Activated naive CD8-positive, alpha-beta T cell treated with anti-CD3 and anti-CD28 coated beads, Interleukin-2, amount 50 U/mL, for 24 hours (primary cell): ENCODE data around the gene GPATCH8.
"Not testable (repeated sequence)": the region's sequence is repeated elsewhere in the genome, so short reads cannot be mapped to it uniquely, and the experiment has no call there.

Experiments used
- ATAC-seq: fragments of 150-1000 bp; cut with Tn5 transposase; one replicate; pipeline ENCODE4 v1.10.0; 2021
- DNase-seq: peaks from one replicate; pipeline ENCODE4 v3.0.0; 2021
- H3K27ac Mint-ChIP-seq: one replicate; pipeline ENCODE4 v1.8.0; 2021; ENCODE audit warnings: mild to moderate bottlenecking, mixed read lengths
- H3K27me3 Mint-ChIP-seq: one replicate; pipeline ENCODE4 v1.8.0; 2021; ENCODE audit warnings: mixed read lengths
- H3K36me3 Mint-ChIP-seq: one replicate; pipeline ENCODE4 v1.8.0; 2021; ENCODE audit warnings: low read depth, mixed read lengths
- H3K4me1 Mint-ChIP-seq: one replicate; pipeline ENCODE4 v1.8.0; 2021; ENCODE audit warnings: mixed read lengths
- H3K4me3 Mint-ChIP-seq: one replicate; pipeline ENCODE4 v1.8.0; 2021; ENCODE audit warnings: mild to moderate bottlenecking, moderate library complexity, mixed read lengths
- H3K9me3 Mint-ChIP-seq: one replicate; pipeline ENCODE4 v1.8.0; 2021; ENCODE audit warnings: mixed read lengths

Gene GPATCH8

GRCh38 chr17:44400226-44400847 lies 102.9 kb downstream of the GPATCH8 start:
- ATAC-seq (no peak), DNase-seq (no peak)
- Mint-ChIP-seq H3K27me3 (no peaks in the 10 kb centered on the region), H3K4me1 (peaks cover 13% of the 10 kb centered on the region), H3K9me3 (no peaks in the 10 kb centered on the region), H3K27ac (no peak overlapping the region), H3K4me3 (no peak overlapping the region), H3K36me3 (peaks cover 15% of the 10 kb centered on the region)

GRCh38 chr17:44398692-44399691 lies 104.2 kb downstream of the GPATCH8 start:
- Mint-ChIP-seq H3K4me1 (peaks cover 13% of the 10 kb centered on the region), H3K27me3 (no peaks in the 10 kb centered on the region), H3K4me3 (no peak overlapping the region), H3K27ac (no peak overlapping the region), H3K36me3 (peaks cover 15% of the 10 kb centered on the region), H3K9me3 (no peaks in the 10 kb centered on the region)
- ATAC-seq (no peak), DNase-seq (no peak)

GRCh38 chr17:44397479-44398440 lies 105.4 kb downstream of the GPATCH8 start:
- peaks cover 15% of the 10 kb centered on the region for H3K36me3 Mint-ChIP-seq
- H3K27ac Mint-ChIP-seq = no peak overlapping the region
- DNase-seq (no peak), ATAC-seq (no peak)
- no peaks in the 10 kb centered on the region for H3K27me3 Mint-ChIP-seq
- H3K4me3 Mint-ChIP-seq = no peak overlapping the region
- no peaks in the 10 kb centered on the region for H3K9me3 Mint-ChIP-seq
- H3K4me1 Mint-ChIP-seq = peaks cover 17% of the 10 kb centered on the region

GRCh38 chr17:44396946-44397345 lies 106.3 kb downstream of the GPATCH8 start:
- no peak overlapping the region for H3K4me3 Mint-ChIP-seq
- no peak for DNase-seq
- H3K9me3 Mint-ChIP-seq = no peaks in the 10 kb centered on the region
- no peak overlapping the region for H3K27ac Mint-ChIP-seq
- peaks cover 15% of the 10 kb centered on the region for H3K36me3 Mint-ChIP-seq
- H3K27me3 Mint-ChIP-seq = no peaks in the 10 kb centered on the region
- ATAC-seq = no peak
- H3K4me1 Mint-ChIP-seq = peaks cover 11% of the 10 kb centered on the region

GRCh38 chr17:44394833-44395232 lies 108.4 kb downstream of the GPATCH8 start:
- no peak overlapping the region for H3K4me3 Mint-ChIP-seq
- DNase-seq (no peak), ATAC-seq (no peak)
- H3K4me1 Mint-ChIP-seq = peaks cover 11% of the 10 kb centered on the region
- no peak overlapping the region for H3K27ac Mint-ChIP-seq
- H3K27me3 Mint-ChIP-seq = no peaks in the 10 kb centered on the region
- H3K9me3 Mint-ChIP-seq = no peaks in the 10 kb centered on the region
- peaks cover 7% of the 10 kb centered on the region for H3K36me3 Mint-ChIP-seq

- not testable (repeated sequence) for ATAC-seq, DNase-seq, H3K27ac Mint-ChIP-seq, H3K4me1 Mint-ChIP-seq, H3K4me3 Mint-ChIP-seq, H3K27me3 Mint-ChIP-seq, H3K9me3 Mint-ChIP-seq, H3K36me3 Mint-ChIP-seq
Measured at GRCh38 chr17:44394112-44394511, 109.1 kb downstream of the GPATCH8 start.

GRCh38 chr17:44390250-44390870 lies 112.8 kb downstream of the GPATCH8 start:
- no peaks in the 10 kb centered on the region for H3K9me3 Mint-ChIP-seq
- peaks cover 10% of the 10 kb centered on the region for H3K27me3 Mint-ChIP-seq
- DNase-seq (no peak), ATAC-seq (no peak)
- no peak overlapping the region for H3K27ac Mint-ChIP-seq
- H3K4me1 Mint-ChIP-seq = peaks cover 14% of the 10 kb centered on the region
- H3K36me3 Mint-ChIP-seq = no peaks in the 10 kb centered on the region
- no peak overlapping the region for H3K4me3 Mint-ChIP-seq

GRCh38 chr17:44389723-44390202 lies 113.4 kb downstream of the GPATCH8 start:
- Mint-ChIP-seq H3K27ac (no peak overlapping the region), H3K9me3 (no peaks in the 10 kb centered on the region), H3K4me3 (no peak overlapping the region), H3K4me1 (peaks cover 16% of the 10 kb centered on the region), H3K36me3 (no peaks in the 10 kb centered on the region), H3K27me3 (peaks cover 11% of the 10 kb centered on the region)
- DNase-seq (no peak), ATAC-seq (no peak)

GRCh38 chr17:44389281-44389680 lies 113.9 kb downstream of the GPATCH8 start, which contains the start of gene ITGA2B:
ITGA2B (minus strand) TSS chr17:44389649; CDS start chr17:44389473, 176 bp downstream.
- no peak within 1 kb of the TSS for H3K27ac Mint-ChIP-seq
- ATAC-seq (no peak), DNase-seq (no peak)
- peaks cover 13% of the 10 kb centered on the region for H3K27me3 Mint-ChIP-seq
- peaks cover 17% of the 10 kb centered on the region for H3K4me1 Mint-ChIP-seq
- no peaks in the 10 kb centered on the region for H3K9me3 Mint-ChIP-seq
- H3K36me3 Mint-ChIP-seq = no peaks in the 10 kb centered on the region
- no peak within 1 kb of the TSS for H3K4me3 Mint-ChIP-seq

- peaks cover 19% of the 10 kb centered on the region for H3K27me3 Mint-ChIP-seq
- DNase-seq (no peak), ATAC-seq (no peak)
- no peaks in the 10 kb centered on the region for H3K36me3 Mint-ChIP-seq
- H3K4me3 Mint-ChIP-seq = no peak overlapping the region
- H3K9me3 Mint-ChIP-seq = no peaks in the 10 kb centered on the region
- H3K4me1 Mint-ChIP-seq = peaks cover 9% of the 10 kb centered on the region
- no peak overlapping the region for H3K27ac Mint-ChIP-seq
Measured at GRCh38 chr17:44387804-44388203, 115.4 kb downstream of the GPATCH8 start.

GRCh38 chr17:44386182-44386525 lies 117.1 kb downstream of the GPATCH8 start:
- DNase-seq = no peak
- H3K4me3 Mint-ChIP-seq = peak overlapping the region; percentile 71
- peaks cover 25% of the 10 kb centered on the region for H3K27me3 Mint-ChIP-seq
- ATAC-seq = no peak
- H3K36me3 Mint-ChIP-seq = no peaks in the 10 kb centered on the region
- no peak overlapping the region for H3K27ac Mint-ChIP-seq
- H3K4me1 Mint-ChIP-seq = peaks cover 9% of the 10 kb centered on the region
- H3K9me3 Mint-ChIP-seq = no peaks in the 10 kb centered on the region

GRCh38 chr17:44385287-44386181 lies 117.7 kb downstream of the GPATCH8 start:
- Mint-ChIP-seq H3K27ac (no peak overlapping the region), H3K4me1 (peaks cover 9% of the 10 kb centered on the region), H3K36me3 (no peaks in the 10 kb centered on the region), H3K27me3 (peaks cover 25% of the 10 kb centered on the region), H3K9me3 (no peaks in the 10 kb centered on the region), H3K4me3 (peak overlapping the region; percentile 71)
- DNase-seq (peak; percentile 88), ATAC-seq (peak; percentile 84)

- Mint-ChIP-seq H3K9me3 (no peaks in the 10 kb centered on the region), H3K4me3 (peak overlapping the region; percentile 62), H3K36me3 (no peaks in the 10 kb centered on the region), H3K27me3 (peaks cover 25% of the 10 kb centered on the region), H3K27ac (no peak overlapping the region), H3K4me1 (peaks cover 9% of the 10 kb centered on the region)
- peak; percentile 18 for ATAC-seq
- no peak for DNase-seq
Measured at GRCh38 chr17:44384823-44385286, 118.4 kb downstream of the GPATCH8 start.
